HUDEP-2 (cell line): ENCODE data around the gene PIK3R3.
"Not testable (repeated sequence)": the region's sequence is repeated elsewhere in the genome, so short reads cannot be mapped to it uniquely, and the experiment has no call there.

Source experiments
- DNase-seq, 76 experiments: peaks; one replicate each; lab custom pipeline; 2025; ENCODE audit not compliant: unreplicated experiment in 76 of 76; lab: John Stamatoyannopoulos, UW

The PIK3R3 gene

DNA sequence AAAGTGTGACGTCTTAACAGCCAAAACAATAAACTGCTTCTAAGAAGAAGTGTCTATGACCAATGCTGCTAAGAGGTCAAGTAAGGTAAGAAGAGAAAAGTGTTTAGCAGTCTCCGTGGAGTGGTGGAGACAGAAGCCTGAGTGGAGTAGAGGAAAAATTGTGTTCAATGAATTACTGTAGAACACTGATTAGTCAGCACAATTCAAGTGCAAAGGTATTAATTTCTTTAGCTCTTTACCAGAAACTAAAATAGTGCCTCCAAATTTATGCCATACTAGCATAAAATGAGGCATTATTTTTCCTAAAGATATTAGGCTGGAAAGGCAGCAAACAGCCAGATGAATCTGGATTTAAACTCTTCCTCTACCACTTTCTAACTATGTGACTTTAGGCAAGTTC is 56.1 kb downstream of the PIK3R3 start:
- no peak for DNase-seq

DNA sequence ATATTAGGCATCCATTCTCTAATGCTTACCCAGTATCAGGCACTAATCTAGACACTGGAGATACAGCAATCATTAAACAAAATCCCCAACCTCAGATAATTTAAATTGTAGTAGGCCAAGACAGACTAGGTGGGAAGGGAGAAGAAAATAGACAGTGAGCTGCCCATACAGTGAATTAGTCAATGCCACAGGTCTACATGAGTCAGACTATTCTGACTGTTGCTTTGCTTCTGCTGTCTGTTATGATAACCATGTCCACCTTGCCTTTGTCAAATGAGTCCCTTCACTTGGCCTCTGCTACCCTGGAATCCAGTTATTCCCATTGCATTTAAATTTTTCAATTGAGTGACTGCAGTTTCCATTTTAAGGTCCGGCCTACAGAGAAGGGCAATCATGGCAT is 59.5 kb downstream of the PIK3R3 start:
- no peak for DNase-seq

DNA sequence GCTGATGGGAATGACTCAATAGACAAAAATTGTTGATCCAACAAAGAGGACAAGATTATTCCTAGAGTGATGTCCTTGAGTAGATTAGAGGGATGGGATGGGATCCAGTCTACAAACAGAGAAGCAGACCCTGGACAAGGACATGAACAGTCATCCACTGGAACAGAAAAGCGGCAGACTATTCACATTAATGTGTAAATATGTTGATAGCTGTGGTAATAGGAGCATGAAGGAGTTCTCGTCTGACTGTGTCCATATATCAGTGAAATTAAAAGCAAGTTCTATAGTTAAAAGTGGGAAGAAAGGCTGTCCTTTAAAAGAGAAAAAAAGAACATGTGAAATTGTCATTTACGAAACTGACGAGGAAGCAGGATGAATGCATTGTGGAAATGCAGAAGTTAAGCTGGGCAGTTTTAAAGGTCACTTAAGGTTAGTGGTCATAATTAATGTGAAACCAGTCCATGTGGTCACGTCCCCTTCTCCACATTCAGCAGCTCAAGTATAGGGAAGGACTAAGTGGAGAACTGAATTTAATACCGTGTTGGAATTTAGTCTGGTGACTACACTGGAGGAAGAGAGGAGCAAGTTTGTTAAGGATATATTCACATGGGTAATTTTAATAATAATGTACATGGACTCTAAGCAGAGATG is 62.1 kb downstream of the PIK3R3 start:
- DNase-seq: no peak

DNA sequence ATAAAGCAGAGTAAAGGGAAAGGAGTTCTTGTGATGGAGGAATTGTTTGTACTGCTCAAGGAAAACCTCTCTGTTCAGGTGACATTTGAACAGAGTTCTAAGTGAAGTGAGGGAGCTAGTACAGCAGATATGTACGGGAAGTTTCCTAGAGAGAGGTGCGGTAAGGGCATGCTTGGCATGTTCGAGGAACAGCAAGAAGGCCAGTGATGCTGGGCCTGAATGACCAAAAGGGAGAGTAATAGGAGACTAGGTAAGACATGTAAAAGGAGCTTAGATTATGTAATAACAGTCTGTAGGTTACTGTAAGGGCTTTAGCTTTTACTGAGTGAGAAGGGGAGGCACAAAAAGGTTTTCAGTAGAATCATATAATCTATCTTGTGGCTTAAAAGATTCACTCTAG is 63.9 kb downstream of the PIK3R3 start:
- no peak for DNase-seq

DNA sequence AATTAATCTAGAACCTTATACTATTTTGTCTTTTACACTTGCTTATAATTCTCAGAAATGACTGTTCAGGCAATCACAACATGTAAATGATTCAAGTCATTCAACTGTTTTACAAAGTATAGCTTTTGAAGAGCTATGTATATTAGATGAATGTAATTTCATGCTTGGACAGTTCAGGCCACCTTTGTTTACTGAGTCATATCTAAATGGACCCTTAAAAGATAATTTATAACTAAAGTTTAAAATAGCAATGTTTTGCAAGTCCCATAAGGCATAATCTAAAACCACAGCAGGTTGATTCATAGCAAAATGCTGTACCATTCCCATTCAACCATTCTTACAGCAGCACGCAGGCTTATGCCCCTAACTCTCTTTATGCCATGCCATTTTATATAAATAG is 64.8 kb downstream of the PIK3R3 start:
- DNase-seq: no peak

DNA sequence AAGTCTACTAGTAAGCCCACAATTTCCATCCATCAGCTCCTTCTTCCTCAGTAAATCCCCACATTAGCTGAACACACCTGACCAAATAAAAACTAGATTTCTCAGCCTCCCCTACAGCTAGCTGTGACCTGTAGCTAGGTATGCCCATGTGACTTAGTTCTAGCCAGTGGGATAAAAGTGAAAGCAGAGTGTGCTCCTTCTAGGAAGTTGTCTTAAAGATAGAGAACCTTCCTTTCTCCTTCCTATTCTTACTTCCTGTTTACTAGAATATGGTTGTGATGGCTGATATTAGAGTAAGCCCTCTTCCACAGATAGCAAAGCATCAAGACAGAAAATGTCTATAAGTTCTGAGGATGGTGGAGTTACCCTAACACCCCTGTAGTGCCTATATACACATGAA is 67.0 kb downstream of the PIK3R3 start:
- DNase-seq: peak in 2 of 76 experiments; percentile 2 to 18

DNA sequence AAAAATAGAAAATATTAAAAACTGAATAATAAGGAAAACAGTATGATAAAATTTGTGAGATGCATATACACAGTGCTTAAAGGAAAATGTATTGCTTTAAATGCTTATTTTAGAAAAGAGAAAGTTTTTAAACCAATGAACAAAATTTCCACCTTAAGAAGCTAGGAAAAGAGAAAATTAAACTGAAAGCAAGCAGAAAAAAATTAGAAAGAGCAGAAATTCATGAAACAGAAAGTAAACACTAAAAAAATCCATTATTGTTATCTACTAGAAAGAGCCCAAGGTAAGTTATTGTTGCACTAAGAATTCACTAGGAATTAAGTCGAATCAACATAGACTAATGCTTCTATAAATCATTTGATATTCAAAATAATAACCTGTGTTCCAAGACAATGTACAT is 67.7 kb downstream of the PIK3R3 start:
- no peak for DNase-seq

DNA sequence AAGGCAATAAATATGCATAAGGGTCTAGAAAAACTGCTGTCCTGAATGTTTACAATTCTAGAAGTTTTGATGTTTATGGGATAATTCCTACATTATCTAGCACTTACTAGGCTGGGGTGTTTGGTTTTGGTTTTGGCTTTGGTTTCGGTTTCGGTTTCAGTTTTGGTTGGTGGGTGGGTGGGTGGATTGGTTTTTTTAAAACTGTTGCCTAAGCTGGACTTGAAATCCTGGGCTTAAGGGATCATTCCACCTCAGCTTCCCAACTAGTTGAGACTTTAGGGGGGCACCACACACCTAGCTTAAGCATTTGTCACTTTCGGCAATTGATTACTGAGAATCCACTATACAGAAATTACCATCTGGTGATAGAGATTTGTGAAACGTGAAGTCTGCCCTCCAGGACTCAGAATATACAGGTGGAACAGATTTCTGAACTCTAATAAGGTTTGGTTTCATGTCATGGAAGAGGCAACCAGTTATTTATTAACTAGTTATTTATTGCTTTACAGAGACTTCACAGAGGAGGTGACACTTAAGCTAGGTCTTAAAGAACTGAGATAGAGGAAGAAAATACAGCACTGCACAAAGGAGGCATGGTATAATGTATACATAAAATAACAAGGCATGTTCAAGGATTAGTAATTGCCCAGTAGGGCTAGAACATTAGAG is 69.6 kb downstream of the PIK3R3 start:
- DNase-seq: no peak

DNA sequence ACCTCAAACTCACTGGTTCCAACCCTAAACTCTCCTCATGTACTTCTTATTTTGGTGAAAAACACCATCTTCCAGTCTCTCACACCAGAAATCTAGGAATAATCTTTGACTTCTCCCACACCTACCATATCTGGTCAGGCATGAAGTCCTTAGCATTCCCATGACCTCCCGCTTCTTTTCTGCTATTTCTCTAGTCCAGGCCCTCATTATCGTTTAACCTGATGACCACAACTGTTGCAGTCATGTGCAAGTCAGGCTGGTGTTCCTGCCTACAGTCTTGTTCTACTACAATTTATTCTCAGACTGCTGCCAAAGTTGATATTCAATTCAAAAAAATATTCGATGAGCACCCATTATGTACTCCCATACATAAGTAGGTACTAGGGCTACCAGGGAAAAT is 71.3 kb downstream of the PIK3R3 start:
- no peak for DNase-seq

DNA sequence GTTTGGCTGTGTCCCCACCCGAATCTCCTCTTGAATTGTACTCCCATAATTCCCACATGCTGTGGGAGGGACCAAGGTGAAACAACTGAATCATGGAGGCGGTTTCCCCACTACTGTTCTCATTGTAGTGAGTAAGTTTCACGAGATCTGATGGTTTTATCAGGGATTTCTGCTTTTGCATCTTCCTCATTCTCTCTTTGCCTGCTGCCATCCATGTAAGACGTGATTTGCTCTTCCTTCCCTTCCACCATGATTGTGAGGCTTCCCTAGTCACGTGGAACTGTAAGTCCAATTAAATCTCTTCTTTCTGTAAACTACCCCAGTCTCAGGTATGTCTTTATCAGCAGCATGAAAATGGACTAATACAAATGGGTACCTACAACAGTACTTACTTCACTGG is 73.5 kb downstream of the PIK3R3 start:
- DNase-seq: no peak

DNA sequence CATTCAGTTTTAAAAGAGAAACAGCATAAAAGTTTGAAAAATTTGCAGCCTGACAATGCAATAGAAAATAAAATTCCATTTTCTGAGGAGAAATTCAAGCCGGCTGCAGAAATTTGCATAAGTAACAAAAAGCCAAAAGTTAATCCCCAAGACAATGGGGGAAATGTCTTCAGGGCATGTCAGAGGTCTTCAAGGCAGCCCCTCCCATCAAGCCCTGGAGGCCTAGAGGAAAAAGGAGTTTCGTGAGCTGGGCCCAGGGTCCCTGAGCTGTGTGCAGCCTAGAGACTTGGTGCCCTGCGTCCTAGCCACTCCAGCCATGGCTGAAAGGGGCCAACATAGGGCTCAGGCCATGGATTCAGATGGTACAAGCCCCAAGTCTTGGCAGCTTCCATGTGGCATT is 74.6 kb downstream of the PIK3R3 start:
- no peak for DNase-seq

DNA sequence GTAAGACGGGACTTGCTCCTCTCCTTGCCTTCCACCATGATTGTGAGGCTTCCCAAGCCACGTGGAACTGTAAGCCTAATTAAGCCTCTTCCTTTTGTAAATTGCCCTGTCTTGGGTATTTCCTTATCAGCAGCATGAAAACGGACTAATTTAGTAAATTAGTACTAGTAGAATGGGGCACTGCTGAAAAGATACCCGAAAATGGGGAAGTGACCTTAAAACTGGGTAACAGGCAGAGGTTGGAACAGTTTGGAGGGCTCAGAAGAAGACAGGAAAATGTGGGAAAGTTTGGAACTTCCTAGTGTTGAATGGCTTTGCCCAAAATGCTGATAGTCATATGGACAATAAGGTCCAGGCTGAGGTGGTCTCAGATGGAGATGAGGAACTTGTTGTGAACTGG is 75.2 kb downstream of the PIK3R3 start:
- not testable (repeated sequence) for DNase-seq

DNA sequence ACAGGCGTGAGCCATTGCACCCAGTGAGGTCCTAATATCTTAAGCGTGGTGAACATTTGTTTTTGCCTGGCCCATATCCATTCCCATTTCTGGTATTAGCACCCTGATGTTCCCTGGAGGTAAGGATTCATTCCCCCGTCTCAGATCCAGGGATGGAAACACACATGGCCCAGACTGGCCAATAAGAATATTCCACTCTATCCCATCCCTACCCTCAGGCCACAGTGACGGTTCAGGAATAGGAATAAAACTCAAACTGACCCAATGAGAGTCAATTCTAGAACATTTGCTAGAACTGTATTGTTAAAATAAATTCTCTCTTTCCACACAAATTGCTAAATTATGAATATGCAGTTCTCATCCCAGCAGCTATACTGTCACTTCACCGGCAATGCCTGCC is 76.1 kb downstream of the PIK3R3 start:
- no peak for DNase-seq

DNA sequence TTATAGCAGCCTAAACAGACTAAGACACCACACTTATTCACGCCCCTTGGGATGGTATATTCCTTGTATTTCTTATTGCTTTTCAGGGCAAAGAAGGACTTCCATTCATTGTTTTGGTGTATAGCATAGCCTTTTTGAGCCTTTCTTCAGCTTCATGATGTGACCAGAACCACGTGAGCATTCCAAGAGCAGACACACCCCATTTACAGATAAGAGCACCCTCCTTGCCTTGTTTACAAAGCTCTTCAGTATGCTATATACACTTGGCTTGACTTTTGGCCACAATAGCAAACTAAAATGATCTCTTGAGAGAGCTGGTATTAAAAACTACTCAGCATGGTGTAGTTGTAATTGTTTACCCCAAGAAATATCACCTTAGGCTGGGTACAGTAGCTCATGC is 78.7 kb downstream of the PIK3R3 start:
- DNase-seq: peak in 13 of 76 experiments; percentile 7 to 45 (median 20)

DNA sequence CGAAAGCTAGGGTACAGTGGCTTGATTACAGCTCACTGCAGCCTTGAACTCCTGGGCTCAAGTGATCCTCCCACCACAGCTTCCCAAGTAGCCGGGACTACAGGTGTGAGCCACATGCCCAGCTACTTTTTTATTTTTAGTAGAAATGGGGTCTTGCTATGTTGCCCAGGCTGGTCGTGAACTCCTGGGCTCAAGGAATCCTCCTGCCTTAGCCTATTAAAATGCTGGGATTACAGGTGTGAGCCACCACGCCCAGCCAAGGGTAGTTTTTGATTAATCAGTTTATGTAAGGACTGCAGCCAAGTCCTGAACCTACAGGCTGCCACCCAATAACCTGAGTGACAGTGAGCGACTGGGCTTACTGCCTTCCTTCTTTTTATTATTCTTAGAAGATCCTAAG is 88.3 kb downstream of the PIK3R3 start:
- DNase-seq: no peak

DNA sequence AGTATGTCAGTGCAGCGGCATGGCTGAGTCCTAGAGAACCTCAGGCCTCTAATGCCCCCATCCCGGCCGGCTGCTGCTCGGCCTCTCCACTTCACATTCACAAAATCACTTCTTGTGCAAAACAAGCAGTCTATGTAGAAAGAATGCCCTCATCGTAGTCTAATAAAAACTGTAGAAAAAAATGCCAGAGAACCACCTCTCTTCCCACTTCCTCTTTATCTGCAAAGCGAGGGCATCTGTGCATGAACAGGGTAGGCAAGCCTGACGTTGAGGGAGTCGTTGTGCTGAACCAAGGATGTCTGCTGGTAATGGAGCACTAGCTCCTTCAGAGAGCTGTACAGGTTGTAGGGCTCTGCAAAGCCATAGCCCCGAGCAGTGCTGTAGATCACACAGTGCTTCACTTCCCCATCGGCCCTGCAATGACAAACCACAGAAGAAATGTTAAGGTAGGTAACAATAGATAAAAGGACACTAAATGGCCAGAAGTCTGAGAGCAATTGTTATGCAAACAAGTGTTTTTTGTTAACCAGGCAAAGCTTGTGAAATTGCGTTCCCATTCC is 88.9 kb downstream of the PIK3R3 start:
- no peak for DNase-seq

DNA sequence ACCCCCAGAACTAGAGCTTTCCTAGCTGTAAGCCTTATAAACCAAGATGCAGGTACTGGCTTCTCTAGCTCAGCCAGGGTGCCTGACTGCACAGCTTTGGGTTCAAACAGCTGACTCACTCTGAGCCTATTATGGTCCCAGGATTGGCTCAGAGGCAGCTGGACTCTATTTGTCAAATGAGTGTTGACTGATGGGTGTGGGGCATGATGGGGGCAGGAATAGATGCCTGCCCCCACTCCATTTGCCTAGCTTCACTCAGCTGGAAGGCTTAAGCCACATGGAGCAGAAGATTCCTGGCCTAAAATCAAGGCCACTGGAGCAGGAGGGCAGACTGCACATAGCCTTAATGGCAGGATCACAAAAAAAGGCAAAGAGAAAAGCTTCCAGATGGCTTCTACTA is 90.5 kb downstream of the PIK3R3 start:
- DNase-seq: no peak

DNA sequence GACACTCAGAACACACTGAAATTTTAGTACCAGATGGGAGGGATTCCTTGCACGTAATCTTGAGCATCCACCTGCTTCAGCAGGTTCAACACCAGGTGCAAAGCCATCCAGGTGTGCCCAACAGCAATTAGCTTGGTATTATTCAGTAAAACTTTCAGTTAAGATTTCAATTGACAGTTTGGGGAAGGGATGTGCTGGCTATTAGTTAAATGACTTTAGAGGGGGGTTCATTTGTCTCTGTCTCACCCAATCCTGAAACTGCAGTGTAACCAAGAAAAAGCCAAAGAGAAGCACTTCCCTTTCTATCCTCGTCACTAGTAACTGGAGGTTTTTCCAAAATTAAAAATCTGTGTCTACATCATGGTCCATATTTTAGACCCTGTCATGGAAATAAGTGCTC is 90.9 kb downstream of the PIK3R3 start:
- no peak for DNase-seq

DNA sequence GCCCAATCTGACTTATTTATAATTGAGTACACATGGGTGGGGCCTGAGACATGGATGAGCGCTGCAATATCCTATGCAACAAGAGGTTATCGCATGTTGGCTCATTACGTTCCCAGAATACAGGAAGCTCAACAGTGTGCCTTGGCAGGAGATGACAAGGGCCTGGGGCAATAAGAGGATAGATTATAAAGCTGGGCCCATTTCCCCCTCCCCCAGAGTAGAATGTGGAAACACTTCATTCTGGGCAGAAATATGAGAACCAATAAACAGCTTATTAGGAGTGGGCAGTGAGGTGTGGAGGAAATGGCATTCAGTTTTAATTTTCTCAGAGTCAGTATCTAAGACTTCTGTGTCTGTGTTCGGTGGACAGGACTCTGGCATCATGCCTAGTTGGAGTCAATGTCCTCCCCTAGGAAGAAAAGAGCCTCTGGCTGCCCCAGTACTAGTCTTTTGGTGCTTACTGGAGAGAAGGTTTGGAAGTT is 92.8 kb downstream of the PIK3R3 start:
- DNase-seq: no peak

DNA sequence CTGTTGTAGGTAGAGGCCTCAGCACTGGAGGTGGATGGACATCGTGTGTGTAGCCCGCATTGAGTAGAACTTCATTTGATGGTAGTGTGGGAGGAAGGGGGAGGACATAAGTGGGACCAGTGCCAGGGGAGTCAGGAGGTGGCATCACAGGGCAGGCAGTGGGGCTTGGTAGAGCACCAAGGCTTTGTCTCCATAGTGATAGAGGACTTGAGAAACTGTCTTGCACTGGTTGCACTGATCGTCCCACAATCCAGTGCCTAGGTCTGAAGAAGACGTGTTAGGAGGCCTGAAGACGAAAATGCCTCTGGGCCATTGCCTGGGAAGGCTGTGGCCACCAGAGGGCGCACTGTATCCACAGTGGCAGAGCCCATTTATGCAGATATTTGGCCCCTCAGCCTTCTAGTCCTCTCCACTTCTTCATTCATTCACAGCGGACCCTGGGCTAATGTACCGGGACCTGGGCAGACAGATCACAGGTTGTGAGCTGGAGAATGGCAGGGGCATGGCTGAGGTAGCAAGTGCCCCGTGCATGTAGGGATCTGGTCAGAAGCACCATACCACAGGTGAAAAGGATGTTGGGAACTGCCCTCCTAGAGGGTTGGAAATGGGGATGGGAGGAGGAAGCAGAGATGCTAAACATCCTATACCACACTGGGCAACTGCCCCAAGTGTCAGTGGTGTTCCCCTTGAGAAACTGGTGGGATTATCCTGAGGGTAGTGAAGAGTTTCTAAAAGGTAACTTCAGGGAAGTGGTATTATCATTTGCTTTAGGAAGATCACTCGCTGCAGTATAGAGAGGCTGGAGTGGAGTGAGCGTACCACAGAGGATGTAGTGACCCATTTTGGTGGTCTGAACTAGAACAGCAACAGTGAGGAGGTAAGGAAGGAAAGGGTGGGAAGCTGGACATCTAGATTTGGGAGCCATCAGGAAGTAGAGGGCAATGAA is 95.3 kb downstream of the PIK3R3 start:
- DNase-seq: peak in 72 of 76 experiments; percentile 9 to 86 (median 66)
